HG02970 (cell line): ENCODE measurements around the gene TTC21A.
"Not testable (repeated sequence)": the region's sequence is repeated elsewhere in the genome, so short reads cannot be mapped to it uniquely, and the experiment has no call there.

Source experiments
- ATAC-seq: cut with Tn5 transposase; IDR thresholded peaks from one replicate; pipeline ENCODE4 v1.9.1; 2021; ENCODE audit warnings: mild to moderate bottlenecking, moderate library complexity, moderate number of reproducible peaks; ENCODE audit not compliant: unreplicated experiment, low FRiP score

Gene TTC21A, protein sequence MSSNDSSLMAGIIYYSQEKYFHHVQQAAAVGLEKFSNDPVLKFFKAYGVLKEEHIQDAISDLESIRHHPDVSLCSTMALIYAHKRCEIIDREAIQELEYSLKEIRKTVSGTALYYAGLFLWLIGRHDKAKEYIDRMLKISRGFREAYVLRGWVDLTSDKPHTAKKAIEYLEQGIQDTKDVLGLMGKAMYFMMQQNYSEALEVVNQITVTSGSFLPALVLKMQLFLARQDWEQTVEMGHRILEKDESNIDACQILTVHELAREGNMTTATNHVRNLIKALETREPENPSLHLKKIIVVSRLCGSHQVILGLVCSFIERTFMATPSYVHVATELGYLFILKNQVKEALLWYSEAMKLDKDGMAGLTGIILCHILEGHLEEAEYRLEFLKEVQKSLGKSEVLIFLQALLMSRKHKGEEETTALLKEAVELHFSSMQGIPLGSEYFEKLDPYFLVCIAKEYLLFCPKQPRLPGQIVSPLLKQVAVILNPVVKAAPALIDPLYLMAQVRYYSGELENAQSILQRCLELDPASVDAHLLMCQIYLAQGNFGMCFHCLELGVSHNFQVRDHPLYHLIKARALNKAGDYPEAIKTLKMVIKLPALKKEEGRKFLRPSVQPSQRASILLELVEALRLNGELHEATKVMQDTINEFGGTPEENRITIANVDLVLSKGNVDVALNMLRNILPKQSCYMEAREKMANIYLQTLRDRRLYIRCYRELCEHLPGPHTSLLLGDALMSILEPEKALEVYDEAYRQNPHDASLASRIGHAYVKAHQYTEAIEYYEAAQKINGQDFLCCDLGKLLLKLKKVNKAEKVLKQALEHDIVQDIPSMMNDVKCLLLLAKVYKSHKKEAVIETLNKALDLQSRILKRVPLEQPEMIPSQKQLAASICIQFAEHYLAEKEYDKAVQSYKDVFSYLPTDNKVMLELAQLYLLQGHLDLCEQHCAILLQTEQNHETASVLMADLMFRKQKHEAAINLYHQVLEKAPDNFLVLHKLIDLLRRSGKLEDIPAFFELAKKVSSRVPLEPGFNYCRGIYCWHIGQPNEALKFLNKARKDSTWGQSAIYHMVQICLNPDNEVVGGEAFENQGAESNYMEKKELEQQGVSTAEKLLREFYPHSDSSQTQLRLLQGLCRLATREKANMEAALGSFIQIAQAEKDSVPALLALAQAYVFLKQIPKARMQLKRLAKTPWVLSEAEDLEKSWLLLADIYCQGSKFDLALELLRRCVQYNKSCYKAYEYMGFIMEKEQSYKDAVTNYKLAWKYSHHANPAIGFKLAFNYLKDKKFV (N-terminal part only)

DNA sequence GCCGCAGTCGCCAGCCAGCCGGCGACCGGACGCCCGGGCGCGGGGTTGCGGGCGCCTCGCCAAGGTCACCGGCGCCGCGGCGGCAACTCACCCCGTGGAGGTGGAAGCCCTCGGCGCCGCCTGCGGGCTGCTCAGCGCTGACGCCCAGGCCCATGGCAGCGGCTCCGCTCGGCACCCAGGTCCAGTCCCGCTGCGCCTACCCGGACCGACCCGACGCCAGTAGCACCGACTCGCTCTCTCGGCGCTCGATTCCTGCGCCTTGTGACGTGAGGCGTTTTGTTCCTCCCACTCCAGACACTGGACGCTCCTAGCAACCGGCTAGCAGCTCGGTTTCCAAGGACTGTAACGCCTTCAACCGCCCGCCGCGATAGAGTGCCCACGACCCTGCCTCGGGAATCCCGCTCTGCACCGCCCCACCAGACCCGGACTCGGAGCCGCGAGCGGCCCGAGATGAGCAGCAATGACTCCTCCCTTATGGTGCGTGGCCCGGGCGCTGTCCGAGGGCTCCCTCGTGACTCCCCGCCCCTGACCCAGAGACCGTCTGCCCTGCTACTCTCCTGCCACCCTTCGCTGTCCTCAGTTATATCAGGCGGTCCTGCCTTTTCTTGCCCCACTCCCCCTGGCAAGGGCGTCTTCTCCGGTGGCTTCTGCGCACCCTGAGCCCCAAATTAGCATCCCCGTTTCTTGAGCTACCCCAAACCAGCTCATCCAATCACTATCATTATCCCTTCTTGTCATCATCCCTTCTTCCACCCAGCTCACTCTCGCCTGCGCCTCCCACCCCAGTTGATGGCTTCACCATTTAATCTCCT is at the start of gene TTC21A, which contains the start of gene GORASP1:
TTC21A (plus strand) TSS at position 293 of the 812 bp plus-strand sequence; CDS start at position 451, 158 bp downstream.
GORASP1 (minus strand) TSS at position 240 of the 812 bp plus-strand sequence; CDS start at position 154, 86 bp downstream.
- peak; percentile 42 for ATAC-seq

DNA sequence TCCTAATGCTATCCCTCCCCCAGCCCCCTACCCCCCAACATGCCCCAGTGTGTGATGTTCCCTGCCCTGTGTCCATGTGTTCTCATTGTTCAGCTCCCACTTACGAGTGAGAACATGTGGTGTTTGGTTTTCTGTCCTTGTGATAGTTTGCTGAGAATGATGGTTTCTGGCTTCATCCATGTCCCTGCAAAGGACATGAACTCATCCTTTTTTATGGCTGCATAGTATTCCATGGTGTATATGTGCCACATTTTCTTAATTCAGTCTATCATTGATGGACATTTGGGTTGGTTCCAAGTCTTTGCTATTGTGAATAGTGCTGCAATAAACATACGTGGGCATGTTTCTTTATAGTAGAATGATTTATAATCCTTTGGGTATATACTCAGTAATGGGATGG is 46.3 kb upstream of the TTC21A start:
- not testable (repeated sequence) for ATAC-seq

DNA sequence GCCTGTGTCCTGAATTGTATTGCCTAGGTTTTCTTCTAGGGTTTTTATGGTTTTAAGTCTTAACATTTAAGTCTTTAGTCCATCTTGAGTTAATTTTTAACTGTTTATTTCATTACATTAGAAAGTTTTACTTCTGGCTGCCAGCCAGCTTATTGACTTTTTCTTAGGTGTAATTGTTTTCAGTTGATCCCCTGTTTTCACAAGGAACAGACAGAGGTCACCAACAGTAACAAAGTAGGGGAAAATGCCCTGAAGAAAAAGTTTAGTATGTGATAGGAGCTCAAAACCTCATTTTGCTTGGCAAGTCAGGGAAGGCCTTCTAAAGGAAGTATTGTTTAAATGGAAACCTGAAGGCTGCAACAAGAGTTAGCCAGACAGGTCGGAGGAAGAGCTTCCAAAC is 45.3 kb upstream of the TTC21A start:
- no peak for ATAC-seq

DNA sequence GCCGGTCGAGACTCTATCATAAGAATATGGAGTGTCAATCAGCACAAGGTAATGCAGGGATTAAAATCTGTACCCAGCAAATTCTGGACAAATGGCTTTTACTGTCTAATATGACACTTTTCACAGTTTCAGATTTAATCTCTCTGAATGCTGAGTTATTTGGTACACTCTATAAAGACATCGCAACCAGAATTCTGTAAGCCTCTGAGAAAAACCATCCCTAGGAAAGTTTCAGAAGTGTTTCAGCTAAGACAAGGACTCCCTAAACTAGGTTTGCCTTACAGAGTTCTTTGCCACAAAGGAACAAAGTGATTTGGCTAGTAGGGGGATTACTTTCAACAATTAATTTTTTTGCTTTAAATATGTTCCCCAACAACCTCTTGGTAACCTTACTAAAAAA is 44.3 kb upstream of the TTC21A start:
- ATAC-seq: no peak

DNA sequence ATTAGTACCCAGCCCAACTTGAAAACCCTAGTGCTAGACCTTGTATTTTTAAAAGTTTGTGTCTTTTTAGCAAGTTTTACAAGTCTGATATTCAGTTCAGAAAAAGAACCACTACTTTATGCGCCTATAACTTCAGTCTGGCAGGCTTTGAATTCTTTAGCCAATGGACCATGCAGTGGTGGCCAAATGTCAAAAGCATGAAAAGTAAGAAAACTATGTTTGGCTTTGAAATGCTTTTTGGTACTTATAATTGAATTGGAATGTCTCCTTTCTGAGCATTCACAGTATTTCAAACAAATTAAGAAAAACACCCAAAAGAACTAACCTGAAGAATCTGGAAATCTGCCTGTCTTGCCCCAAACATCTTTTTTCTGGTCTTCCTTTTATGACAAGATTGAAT is 42.8 kb upstream of the TTC21A start:
- no peak for ATAC-seq

DNA sequence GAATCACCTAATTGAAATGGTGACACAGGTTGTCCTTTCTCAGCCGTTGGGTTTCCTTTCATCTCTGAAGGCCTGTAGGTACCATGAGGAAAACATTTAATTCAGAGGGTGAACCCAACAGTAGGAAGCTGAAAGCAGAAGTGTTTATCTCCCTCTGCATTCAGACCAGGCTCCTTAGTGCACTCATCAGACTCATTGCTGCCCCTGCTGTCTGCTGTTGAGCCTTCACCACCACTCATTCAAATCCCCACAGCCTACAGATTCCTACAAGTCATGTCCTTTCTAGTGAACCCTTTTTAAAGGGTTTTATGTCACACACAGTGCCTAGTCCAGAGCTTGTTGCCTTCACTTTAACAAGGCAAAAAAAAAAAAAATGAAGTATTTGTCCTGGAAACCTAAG is 42.3 kb upstream of the TTC21A start:
- peak; percentile 81 for ATAC-seq

DNA sequence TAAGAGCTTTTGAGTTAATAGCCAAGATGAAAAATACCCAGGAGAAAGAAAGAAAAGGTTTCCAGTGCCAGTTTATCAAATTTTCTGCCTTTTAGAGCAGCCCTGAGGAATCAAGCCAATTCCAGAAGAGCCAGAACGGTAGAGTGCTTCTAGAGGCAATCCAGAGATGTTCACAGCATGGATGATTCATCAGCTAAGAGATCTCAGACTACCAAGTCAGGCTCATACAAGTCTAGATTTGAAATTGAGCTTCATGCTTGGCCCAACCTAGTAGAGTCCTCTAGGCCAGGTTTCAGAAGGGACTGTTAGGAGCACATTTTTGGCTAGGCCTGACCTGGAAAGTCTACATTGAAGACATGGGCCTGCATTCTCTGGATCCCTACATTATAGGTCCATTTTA is 40.2 kb upstream of the TTC21A start:
- no peak for ATAC-seq

DNA sequence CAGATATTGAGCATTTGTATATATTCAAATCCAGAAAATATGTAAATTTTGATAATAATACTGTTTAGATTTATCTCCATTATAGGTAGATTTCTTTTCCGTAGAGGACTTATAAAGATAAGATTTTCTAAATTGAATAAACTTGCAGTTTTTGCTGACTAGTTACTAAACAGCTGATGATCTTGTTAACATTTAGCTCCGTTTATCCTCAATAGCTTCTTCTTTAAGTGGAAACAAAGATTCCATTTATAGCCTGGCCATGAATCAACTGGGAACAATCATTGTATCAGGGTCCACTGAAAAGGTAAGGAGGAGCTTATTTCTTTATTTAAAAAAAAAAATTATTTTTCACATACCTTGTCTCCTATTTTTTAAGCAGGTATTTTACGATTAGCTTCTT is 38.9 kb upstream of the TTC21A start:
- no peak for ATAC-seq

DNA sequence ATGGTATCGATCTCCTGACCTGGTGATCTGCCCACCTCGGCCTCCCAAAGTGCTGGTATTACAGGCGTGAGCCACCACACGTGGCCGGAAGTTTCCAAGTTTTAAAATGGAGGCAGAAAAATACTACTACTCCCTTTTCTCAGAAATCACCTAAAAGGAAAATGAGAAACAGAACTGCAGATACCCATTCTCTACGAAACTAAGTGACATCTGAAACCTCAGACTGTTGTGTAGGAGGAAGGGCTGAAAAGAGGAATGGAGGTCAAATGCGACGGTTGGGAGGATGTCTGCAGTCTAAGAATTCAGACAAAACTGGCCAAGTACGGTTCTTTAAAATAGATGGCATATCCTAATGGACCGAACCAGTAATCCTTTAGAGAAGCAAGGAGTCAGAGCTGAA is 31.6 kb upstream of the TTC21A start:
- ATAC-seq: no peak

DNA sequence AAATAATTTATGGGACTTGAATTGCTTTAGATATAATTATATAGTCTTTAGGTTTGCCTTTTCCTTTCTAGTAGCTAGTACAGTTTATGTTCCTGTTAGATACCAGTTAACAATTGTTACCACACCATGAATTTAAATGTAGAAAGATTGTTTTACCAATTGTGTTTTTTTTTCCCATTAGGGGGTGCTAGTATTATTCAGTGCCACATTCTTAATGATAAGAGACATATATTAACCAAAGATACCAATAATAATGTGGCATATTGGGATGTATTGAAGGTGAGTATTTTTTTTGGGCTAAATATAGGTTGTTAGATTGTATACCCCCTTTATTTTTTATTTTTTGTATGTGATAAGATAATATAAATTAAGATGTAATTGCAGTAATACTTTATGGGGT is 27.9 kb upstream of the TTC21A start:
- no peak for ATAC-seq

DNA sequence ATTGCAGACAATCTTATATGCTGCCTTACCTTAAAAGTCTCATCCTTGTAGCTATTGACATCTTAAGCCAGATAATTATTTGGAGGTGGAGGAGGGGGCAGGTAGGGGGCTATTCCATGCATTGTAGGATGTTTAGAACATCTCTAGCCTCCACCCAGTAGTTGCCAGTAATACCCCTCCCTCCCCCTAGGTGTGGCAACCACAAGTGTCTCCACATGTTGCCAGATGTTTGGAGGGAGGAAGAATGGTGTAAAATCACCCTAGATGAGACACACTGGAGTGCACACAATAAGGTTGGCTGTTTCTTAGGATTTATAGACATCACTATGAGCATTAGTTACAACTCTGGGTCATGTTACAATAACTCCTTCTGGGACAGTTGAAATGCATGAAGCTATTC is 27.5 kb upstream of the TTC21A start:
- no peak for ATAC-seq

DNA sequence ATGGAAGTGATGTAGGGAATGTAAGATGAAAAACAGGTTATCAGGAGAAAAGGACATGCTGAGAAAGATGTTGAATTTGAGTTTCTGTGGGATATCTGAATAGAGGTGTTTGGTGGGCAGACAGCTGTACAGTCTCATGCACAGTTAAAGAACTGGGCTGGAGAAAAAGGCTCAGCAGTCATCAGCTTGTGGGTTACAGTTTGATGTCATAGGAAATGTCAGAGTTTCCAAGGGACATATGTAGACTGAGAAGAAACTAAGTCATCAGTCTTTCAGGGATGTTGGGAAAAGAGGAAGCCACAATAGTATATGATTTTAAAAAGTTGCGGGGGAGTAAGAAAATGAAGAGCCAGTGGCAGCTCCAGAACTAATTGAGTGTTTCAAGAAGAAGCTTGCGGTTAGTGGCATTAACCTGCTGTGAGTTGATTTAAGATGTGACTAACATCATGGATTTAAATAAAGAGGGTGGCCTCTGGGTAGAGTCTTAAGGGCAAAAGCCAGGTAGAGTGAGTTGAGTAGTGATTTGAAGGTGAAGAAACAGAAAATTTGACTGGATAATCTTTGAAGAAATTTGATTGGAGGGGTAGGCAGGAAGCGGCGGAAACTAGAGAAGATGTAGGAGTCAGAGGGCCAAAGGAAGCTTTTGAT is 24.7 kb upstream of the TTC21A start:
- no peak for ATAC-seq

DNA sequence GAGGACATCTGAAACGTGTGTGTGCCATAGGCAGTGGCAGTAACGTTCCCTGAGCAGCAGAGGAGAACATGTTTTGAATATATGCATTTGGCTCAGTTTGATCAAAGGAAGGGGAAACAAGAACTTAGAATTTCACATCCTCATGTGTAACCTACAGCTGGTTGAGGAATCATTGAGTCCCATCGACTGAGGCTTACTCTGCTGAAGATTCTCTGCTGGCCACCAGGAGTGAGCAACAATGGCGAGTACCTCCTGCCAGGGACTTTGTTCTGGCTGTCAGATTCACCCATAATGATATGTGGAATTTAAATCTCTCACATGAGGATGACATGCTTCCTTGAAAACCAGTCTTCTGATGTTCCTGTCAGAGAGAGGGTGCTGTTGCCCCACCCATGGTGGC is 21.3 kb upstream of the TTC21A start:
- no peak for ATAC-seq

DNA sequence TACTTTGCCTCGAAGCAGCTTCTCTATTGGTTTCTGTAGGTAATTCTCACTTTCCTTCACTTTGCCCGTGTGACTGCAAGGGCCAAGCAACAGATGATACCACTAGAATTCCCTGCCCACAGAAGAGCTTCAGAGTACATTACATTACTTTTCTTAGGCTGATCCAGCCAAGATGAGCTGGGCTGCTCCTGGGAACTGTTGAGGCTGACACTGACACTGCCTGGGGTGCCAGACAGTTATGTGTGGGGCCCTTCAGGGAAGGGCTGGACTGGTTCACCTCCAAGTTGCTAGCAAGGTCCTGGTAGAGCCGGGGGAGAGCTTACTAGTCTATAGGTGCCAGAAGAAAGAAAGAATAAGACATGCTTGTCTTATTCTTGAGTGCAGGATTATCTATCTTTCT is 19.0 kb upstream of the TTC21A start:
- no peak for ATAC-seq

DNA sequence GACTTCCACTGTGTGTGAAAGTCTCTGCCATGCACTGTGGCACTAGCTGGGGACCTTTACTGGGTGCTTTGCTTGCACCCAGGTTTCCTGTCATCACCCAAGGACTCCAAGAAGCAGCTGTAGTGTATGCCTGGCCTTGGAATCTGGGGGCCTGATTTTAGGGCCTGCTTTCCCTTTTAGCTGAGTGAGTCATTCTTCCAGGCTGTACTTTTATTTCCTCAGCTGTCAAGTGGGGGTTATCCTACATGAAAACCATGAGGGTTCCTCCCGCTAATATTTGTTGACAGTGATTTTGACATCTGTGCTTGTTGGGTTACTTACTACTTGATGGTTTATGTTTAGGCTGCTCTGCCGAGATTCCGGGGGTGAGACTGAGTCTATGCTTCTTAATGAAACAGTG is 18.6 kb upstream of the TTC21A start:
- no peak for ATAC-seq

DNA sequence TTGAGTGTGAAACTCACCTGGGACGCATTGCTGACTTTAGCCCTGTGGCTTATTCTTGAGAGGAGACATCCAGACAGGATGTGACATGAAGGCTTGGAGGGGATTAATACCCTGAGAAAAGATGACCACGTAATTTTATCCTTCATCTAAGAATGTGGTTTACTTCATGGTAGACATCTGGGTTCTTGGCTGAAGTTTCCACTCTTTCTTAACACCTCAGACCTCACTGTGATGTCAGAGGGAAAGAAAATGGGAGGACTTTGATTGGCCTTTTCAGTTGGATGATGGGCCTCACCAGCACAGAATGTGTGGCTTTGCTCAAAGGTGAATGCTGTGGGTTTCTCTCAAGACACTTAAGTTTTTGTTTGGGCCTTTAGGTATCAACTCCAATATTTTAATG is 16.6 kb upstream of the TTC21A start:
- ATAC-seq: no peak

DNA sequence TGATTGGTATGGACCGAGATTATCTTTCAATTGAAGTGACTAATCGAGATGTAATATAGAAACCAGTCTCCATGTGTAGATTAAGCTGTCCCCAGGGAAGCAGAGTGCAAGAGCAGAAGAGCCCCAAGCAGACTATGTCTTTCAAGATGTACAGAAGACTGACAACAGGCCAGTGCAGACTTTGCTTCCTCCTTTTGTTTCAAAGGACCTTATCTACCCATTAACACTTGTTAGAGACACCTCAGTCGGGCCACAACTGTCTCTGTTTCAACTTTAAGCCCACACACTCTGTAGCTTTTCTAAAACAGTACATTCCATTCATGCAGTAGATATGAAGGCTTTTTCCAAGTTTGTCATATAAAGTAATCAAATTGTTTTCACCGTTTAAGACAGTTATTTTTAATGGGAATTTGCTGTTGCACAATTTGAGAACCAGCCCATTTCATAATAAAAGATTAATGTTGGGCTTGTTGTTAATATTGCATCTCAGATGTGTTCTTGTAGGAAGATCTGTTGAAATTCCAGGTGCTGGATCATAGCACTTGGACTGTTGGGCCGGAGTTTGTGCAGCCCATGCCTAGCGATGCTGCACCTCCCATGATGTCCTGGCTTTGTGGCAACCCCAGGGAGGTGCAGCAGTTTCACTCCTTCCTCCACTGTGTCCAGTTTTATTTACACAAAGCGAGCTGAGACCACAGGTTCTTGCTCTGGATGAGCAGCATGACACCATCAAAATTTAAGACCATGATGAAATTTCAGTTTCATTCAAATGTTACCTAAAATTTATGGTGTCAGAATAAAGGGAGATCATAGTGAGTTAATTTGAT is 12.4 kb upstream of the TTC21A start:
- ATAC-seq: no peak

DNA sequence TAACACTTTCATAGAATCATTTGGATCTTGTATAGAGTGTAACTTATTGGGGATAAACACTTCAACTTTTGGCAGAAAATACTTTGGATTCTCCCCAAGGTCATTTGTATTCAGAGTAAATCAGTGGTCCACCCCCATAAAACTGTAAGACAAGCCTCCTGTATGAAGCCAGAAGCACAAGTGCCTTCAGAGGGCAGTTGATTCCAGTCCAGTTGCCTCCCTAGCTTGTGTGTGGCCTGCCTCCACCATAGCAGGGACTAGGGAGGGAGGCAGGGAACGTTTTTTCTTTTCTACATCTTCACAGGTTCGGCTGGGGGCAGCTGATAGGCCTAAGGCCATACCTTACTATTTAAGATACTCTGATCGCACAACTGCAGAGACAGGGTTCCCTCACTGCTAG is 11.7 kb upstream of the TTC21A start:
- ATAC-seq: no peak

DNA sequence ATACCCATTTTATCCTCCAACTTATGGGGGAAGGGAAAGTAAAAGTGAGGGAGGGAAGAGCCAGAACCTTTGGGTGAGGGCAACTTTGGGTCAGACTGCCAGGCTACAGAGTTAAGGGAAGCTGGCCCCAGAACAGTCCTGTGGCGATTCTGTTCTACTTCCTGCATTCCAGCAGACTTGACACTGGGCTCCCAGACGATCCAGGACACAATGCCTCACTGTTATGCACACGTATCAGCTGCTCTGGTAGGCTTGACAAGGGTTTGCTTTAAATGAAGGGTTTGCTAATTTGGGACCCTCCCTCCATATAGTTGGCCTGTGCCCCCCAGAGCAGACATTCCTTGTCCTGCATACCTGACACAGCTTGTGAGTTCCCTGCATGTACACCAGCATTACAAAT is 10.7 kb upstream of the TTC21A start:
- no peak for ATAC-seq
